Memory B cell (primary cell): ENCODE measurements around the gene CSNK1A1.
"Not testable (repeated sequence)": the region's sequence is repeated elsewhere in the genome, so short reads cannot be mapped to it uniquely, and the experiment has no call there.

Experiments used
- ATAC-seq: fragments of 150-1000 bp; cut with Tn5 transposase; 2 replicates; pipeline ENCODE4 v1.10.0; 2021; ENCODE audit warnings: low read depth, mild to moderate bottlenecking, moderate library complexity
- DNase-seq, 2 donors: peaks; one replicate each; pipeline ENCODE4 v3.0.0; 2022; ENCODE audit warnings: low spot score in 2 of 2
- H3K27ac Mint-ChIP-seq: one replicate; pipeline ENCODE4 v1.8.0; 2022; ENCODE audit warnings: mild to moderate bottlenecking, moderate library complexity, mixed read lengths
- H3K27me3 Mint-ChIP-seq: one replicate; pipeline ENCODE4 v1.8.0; 2022; ENCODE audit warnings: mixed read lengths
- H3K36me3 Mint-ChIP-seq: one replicate; pipeline ENCODE4 v1.8.0; 2022; ENCODE audit warnings: mild to moderate bottlenecking, mixed read lengths
- H3K4me1 Mint-ChIP-seq: one replicate; pipeline ENCODE4 v1.8.0; 2022; ENCODE audit warnings: mixed read lengths
- H3K4me3 Mint-ChIP-seq: one replicate; pipeline ENCODE4 v1.8.0; 2022; ENCODE audit warnings: mild to moderate bottlenecking, moderate library complexity, mixed read lengths
- H3K9me3 Mint-ChIP-seq: one replicate; pipeline ENCODE4 v1.8.0; 2022; ENCODE audit warnings: mixed read lengths

Gene CSNK1A1

DNA sequence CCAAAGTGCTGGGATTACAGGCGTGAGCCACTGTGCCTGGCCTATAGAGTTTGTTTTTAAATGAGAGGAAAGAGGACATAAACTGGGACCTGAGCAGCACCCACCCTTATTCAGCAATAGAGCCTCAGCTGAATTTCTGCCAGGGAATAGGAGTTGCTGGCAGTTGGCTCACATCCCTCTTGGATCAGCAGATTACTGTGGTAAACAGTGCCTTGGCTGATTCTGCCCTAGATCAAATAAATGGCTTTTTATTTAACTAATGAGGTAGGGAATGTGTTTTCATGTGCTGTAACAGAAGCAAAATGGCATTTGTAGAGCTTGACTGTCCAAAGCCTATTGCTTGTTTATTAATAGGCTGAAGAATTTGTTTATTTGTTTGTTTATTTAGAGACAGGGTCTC, 32.2 kb upstream of the CSNK1A1 start:
- Mint-ChIP-seq H3K36me3 (no peaks in the 10 kb centered on the region), H3K4me3 (no peak overlapping the region), H3K9me3 (no peaks in the 10 kb centered on the region), H3K27ac (no peak overlapping the region), H3K27me3 (no peaks in the 10 kb centered on the region), H3K4me1 (peaks cover 5% of the 10 kb centered on the region)
- ATAC-seq (no peak), DNase-seq (no peak)

DNA sequence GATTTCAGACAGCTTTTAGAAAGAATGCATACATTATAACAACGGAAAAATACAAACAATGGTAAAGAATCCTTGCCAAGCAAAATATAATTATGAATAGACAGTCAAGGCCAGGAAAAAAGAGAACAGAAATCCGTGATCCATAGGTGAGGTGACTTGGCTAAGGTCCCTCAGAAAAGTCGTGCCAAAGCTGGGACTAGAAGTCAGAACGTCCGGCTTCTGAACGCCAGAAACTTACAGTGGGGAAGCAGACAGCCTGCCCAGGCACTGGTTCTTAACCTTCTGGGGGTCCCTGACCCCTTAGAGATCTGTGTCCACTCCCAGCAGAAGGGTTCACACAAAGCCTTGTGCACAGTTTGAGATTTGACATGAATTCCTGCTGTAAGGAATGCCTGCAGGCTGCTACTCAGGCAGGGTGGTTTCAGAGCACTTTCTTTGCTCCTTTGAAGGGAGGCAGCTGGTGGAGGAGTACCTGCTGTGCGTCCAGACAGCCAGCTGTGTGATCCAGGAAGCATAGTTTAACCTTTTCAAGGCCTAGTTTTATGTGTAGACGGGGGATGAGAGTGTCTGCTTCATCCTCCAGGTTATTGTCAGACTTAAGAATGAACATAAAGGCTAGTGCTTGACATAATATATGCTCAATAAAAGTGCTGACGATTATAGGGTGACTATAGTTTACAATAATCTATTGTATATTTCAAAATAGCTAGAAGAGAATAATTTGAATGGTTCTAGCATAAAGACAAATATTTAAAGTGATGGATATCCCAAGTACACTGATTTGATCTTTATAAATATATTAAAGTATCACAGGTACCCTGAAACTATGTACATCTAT, 30.9 kb upstream of the CSNK1A1 start:
- peak overlapping the region; percentile 53 for H3K4me3 Mint-ChIP-seq
- H3K27me3 Mint-ChIP-seq: no peaks in the 10 kb centered on the region
- ATAC-seq (no peak), DNase-seq (no peak)
- H3K9me3 Mint-ChIP-seq: no peaks in the 10 kb centered on the region
- peaks cover 5% of the 10 kb centered on the region for H3K4me1 Mint-ChIP-seq
- no peaks in the 10 kb centered on the region for H3K36me3 Mint-ChIP-seq
- H3K27ac Mint-ChIP-seq: no peak overlapping the region

DNA sequence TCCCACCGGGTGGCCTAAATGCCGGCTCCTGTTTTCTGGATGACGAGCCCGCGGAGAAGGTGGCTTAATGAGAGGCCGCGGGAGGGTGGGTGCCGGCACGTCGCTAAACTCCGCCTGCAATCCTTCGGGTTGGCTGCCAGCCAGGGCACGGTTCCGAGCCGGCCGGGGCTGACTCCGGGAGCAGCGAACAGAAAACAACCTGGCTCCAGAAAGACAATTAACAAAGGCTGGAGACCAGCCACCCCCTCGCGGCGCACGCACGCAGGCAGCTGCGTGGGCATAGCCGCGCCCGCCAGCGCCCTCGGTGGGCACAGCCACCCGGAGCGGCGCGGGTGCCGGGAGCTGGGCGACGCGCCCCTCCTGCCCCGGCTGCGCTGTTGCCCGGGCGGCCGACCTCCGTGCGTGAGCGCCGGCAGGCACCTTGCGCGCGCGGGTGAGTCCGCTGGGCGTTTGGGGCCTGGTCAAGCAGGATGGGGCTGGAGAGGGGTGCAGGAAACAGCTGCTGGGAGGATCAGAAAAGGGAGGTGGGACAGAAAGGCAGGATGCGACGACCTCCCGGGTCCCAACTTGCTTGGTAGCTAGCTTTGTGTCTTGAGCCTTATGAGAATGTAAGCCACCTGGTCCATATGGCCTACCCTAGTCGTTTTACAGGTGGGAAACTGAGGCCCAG, 30.1 kb upstream of the CSNK1A1 start, which contains the start of gene ARHGEF37:
Gene ARHGEF37 (plus strand): TSS at position 307 of the 670 bp plus-strand sequence. CDS start 16,272 bp downstream, outside the sequence.
- Mint-ChIP-seq H3K4me3 (peak within 1 kb of the TSS; percentile 79), H3K27ac (no peak within 1 kb of the TSS), H3K27me3 (no peaks in the 10 kb centered on the region), H3K9me3 (no peaks in the 10 kb centered on the region), H3K36me3 (no peaks in the 10 kb centered on the region), H3K4me1 (peaks cover 5% of the 10 kb centered on the region)
- DNase-seq (peak; percentile 14 to 44), ATAC-seq (peak; percentile 86)

DNA sequence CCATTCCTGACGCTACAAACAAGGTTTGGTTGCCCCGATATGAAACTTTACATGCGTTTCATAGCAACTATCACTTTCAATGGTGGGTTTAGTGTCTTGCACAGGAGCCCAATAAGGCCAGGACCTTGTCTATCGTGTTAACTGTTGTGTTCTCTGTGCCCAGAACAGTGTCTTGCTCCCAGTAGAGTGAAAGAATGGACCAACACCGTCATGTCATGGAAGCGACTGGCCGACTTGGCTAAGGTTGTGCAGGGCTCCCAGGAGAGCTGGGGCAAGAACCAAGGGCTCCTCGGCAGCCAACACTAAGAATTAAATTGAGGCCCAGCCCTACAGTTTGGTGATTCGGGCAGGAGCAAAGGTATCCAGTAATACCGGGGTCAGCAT, 29.6 kb upstream of the CSNK1A1 start:
- no peaks in the 10 kb centered on the region for H3K27me3 Mint-ChIP-seq
- H3K9me3 Mint-ChIP-seq: no peaks in the 10 kb centered on the region
- ATAC-seq (peak; percentile 11), DNase-seq (no peak)
- peak overlapping the region; percentile 79 for H3K4me3 Mint-ChIP-seq
- peaks cover 5% of the 10 kb centered on the region for H3K4me1 Mint-ChIP-seq
- no peak overlapping the region for H3K27ac Mint-ChIP-seq
- H3K36me3 Mint-ChIP-seq: no peaks in the 10 kb centered on the region

DNA sequence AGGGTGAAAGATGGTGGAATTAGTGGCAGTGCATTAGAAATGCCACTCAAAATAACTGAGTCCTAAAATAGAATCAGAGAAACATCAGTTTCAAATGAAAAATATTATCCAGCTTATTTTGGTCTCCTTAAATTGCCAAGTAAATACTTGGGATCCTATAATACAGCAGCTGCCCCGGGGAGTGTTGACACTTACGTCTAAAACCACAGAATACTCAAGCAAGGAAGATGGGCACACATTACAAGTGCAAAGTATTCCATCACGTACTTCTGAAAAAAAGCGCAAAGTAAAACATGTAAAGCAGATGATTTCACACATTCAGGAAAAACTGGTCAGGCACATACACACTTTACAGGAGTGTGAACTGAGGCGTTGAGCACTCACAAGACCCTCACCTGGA, 27.7 kb upstream of the CSNK1A1 start:
- H3K27me3 Mint-ChIP-seq: no peaks in the 10 kb centered on the region
- ATAC-seq (no peak), DNase-seq (no peak)
- no peak overlapping the region for H3K27ac Mint-ChIP-seq
- H3K36me3 Mint-ChIP-seq: no peaks in the 10 kb centered on the region
- no peaks in the 10 kb centered on the region for H3K9me3 Mint-ChIP-seq
- H3K4me1 Mint-ChIP-seq: peaks cover 5% of the 10 kb centered on the region
- H3K4me3 Mint-ChIP-seq: no peak overlapping the region

DNA sequence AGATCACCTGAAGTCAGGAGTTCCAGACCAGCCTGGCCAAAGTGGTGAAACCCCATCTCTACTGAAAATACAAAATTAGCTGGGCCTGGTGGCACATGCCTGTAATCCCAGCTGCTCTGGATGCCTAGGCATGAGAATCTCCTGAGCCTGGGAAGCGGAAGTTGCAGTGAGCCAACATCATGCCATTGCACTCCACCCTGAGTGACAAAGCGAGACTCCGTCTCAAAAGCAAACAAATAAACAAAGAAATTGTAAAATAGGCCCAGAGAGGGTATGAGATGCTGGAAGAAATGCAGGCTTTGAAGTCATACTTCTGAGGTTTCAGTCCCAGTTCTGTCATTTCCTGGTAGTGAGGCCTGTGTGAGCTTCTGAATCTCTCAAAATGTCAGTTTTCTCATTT, 24.8 kb upstream of the CSNK1A1 start:
- H3K4me3 Mint-ChIP-seq: no peak overlapping the region
- no peak overlapping the region for H3K27ac Mint-ChIP-seq

DNA sequence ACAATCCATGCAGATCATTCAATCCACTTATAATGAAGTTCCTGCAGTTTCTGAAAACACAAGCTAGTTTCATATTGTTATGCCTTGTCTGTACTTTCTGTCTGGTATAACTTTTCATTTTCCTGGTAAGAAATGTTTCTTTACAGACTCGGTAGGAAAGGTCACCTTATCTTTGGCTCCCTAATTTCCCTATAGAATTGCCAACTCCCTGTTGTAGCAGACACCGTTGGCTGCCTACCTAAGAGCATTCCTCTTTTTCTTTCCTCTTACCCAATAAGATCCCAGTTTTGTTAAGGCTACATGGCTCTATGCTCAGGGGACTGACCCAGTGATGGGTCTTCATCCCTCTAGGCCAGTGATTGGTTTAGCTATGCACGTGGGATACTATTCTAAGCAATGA, 23.9 kb upstream of the CSNK1A1 start:
- ATAC-seq (no peak), DNase-seq (no peak)
- Mint-ChIP-seq H3K4me3 (no peak overlapping the region), H3K9me3 (no peaks in the 10 kb centered on the region), H3K4me1 (no peaks in the 10 kb centered on the region), H3K27me3 (no peaks in the 10 kb centered on the region), H3K36me3 (no peaks in the 10 kb centered on the region), H3K27ac (no peak overlapping the region)

More for the DNA sequence above, 24.8 kb upstream of the CSNK1A1 start:
- no peak for ATAC-seq
- Mint-ChIP-seq H3K4me1 (peaks cover 3% of the 10 kb centered on the region), H3K36me3 (no peaks in the 10 kb centered on the region), H3K27me3 (no peaks in the 10 kb centered on the region), H3K9me3 (no peaks in the 10 kb centered on the region)
- no peak for DNase-seq

DNA sequence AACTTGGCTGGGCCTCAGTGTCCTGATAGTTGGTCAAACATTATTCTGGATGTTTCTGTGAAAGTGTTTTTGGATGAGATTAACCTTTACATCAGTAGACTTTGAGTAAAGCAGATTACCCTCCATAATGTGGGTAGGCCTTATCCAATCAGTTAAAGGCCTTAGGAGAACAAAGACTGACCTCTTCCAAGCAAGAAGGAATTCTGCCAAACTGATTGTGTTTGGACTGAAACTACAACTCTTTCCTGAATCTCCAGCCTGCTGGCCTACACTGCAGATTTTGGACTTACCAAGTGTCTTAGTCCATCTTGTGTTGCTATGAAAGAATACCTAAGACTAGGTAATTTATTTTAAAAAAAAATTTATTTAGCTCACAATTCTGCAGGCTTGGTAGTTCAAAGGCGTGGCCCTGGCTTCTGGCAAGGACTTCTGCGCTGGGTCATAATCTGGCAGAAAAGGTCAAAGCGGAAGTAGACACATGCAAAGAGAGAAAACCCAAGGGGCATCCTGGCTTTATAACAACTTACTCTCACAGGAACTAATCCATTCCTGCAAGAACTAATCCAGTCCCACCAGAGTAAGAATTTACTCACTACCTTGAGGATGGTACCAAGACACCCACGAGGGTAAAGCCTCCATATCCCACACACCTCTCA, 21.5 kb upstream of the CSNK1A1 start:
- H3K27ac Mint-ChIP-seq: no peak overlapping the region
- DNase-seq (no peak), ATAC-seq (no peak)
- no peak overlapping the region for H3K4me3 Mint-ChIP-seq
- no peaks in the 10 kb centered on the region for H3K4me1 Mint-ChIP-seq
- no peaks in the 10 kb centered on the region for H3K36me3 Mint-ChIP-seq
- no peaks in the 10 kb centered on the region for H3K27me3 Mint-ChIP-seq
- no peaks in the 10 kb centered on the region for H3K9me3 Mint-ChIP-seq

DNA sequence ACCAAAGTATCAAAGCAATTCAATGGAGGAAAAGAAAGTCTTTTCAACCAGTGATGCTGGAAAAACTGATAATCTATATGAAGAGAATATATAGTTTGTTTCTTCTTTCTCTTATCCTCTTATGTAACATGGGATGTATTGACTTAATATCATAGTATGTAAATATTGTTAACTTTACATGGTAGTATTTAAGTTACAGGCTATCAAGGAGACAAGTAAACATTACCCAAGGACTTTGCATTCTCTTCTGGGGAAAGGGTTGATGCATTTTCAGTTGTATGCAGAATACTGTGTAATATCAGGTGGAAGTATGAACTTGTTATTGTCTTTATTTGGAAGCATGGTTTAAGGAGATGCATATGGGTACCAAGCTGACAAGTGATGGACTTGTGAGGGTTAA, 20.9 kb upstream of the CSNK1A1 start:
- Mint-ChIP-seq H3K36me3 (no peaks in the 10 kb centered on the region), H3K9me3 (no peaks in the 10 kb centered on the region), H3K4me3 (no peak overlapping the region), H3K27me3 (no peaks in the 10 kb centered on the region), H3K27ac (no peak overlapping the region), H3K4me1 (no peaks in the 10 kb centered on the region)
- DNase-seq: no peak
- no peak for ATAC-seq

DNA sequence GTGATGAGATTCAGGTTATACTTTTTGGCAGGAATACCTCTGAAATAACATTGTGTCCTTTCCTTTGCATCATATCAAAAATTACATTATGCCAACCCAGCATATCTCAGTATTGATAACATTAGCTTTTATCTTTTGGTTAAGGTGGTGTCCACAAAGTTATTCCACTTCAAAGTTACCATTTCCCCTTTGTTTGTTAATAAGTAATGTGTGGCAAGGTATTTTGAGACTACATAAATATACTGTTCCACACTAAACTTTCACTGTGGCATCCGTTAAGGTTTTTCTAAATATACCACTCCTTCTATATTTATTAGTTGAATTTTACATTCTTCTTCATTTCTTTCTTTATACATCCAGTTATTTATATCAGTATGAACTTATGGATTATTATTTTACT, 16.0 kb upstream of the CSNK1A1 start:
- Mint-ChIP-seq H3K9me3 (no peaks in the 10 kb centered on the region), H3K4me1 (peaks cover 4% of the 10 kb centered on the region), H3K27me3 (no peaks in the 10 kb centered on the region), H3K27ac (no peak overlapping the region), H3K36me3 (no peaks in the 10 kb centered on the region), H3K4me3 (no peak overlapping the region)
- DNase-seq (no peak), ATAC-seq (no peak)

DNA sequence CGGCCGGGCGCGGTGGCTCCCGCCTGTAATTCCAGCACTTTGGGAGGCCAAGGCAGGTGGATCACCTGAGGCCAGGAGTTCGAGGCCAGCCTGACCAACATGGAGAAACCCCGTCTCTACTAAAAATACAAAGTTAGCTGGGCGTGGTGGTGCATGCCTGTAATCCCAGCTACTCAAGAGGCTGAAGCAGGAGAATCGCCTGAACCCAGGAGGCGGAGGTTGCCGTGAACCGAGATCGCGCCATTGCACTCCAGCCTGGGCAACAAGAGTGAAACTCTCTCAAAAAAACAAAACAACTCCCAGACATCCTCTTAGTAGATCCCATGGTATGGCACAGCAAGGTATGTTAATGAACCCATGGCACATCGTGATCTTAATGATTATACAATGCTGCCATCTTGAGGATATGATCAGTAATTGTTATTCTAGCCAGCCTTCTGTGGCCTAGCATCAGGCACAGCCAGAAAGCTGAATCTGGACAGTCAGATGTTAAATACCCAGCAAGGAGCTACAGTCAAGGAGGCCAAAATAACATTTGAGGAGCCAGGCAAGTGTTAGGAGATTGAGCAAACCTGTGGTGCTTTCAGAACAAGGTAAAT, 13.4 kb upstream of the CSNK1A1 start:
- not testable (repeated sequence) for H3K9me3 Mint-ChIP-seq, H3K27ac Mint-ChIP-seq, H3K27me3 Mint-ChIP-seq, H3K4me1 Mint-ChIP-seq, H3K36me3 Mint-ChIP-seq, H3K4me3 Mint-ChIP-seq
- DNase-seq (peak; percentile 29 to 53), ATAC-seq (peak; percentile 89)

DNA sequence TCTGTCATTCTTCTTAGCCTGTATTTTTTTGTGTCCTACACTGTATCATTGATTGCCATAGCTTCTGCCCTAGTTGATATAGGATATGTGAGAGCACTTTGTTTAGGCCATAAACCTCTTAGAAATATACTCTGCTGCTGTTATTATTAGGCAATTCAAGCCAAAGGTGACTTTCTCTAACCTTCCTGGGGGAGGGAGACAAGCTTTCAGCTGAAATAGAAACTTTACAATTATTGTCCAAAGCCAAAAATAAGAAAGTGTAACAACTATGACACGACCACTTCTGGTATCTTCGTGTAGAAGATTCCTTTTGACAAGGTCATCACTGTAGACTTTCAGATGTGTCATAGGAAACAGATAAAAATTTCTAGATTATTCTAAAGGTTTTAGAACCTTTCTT, 12.2 kb upstream of the CSNK1A1 start:
- DNase-seq: no peak

DNA sequence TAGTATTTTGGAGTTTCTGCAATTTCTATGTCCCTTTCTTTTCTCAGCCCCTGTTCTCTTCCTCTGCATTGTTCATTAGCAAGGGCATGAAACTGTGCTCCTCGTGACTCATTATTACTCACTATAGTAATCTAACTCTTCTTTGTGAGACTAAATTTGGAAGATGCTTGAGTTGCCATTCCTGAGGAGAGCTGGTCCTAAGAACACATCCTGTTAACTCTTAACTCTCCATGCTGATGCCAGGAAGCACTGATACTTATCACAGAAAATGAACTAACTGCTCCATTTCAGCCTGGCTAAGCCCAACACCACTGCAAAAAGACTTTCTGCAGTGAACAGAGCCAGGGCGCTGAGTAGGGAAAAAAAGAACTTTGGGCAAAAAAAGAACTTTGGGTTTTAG, 10.6 kb upstream of the CSNK1A1 start:
- Mint-ChIP-seq H3K4me1 (peaks cover 6% of the 10 kb centered on the region), H3K27ac (no peak overlapping the region), H3K4me3 (no peak overlapping the region), H3K36me3 (no peaks in the 10 kb centered on the region), H3K9me3 (no peaks in the 10 kb centered on the region), H3K27me3 (no peaks in the 10 kb centered on the region)
- no peak for ATAC-seq
- DNase-seq: no peak

More for the DNA sequence above, 12.2 kb upstream of the CSNK1A1 start:
- Mint-ChIP-seq H3K9me3 (no peaks in the 10 kb centered on the region), H3K27me3 (no peaks in the 10 kb centered on the region), H3K36me3 (no peaks in the 10 kb centered on the region), H3K4me3 (no peak overlapping the region), H3K4me1 (peaks cover 6% of the 10 kb centered on the region), H3K27ac (no peak overlapping the region)
- no peak for ATAC-seq

DNA sequence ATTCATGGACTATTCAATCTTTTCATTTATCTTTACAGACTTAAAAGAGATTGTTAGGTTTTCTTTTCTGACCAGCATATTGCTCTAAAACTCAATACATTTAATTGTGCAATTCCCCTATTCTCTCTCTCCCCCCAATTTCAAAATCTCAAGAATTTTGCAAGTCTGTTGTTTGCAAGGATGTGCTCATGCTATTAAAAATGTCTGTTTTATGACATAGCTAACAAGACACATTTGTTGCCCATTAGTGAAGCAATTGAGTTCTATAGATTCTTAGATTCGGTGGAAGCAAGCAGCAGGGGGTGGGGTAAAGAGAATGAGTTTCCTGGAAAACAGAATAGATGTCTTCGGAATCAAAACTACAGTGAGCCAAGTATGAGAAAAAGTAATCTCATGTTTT, 8.5 kb upstream of the CSNK1A1 start:
- no peaks in the 10 kb centered on the region for H3K9me3 Mint-ChIP-seq
- no peaks in the 10 kb centered on the region for H3K27me3 Mint-ChIP-seq
- no peak overlapping the region for H3K27ac Mint-ChIP-seq
- no peaks in the 10 kb centered on the region for H3K36me3 Mint-ChIP-seq
- H3K4me1 Mint-ChIP-seq: peaks cover 4% of the 10 kb centered on the region
- DNase-seq: no peak
- H3K4me3 Mint-ChIP-seq: no peak overlapping the region
- no peak for ATAC-seq
